HepG2 (cell line): ENCODE data around the gene FAM181A. TPM values are rescaled to one million over a fixed set of nuclear protein-coding genes. Genes with fewer than 3 reads are reported as not detected.

Experiments
- CHCHD3 ChIP-seq: sonication (generic); formaldehyde crosslinking; IDR thresholded peaks from 2 replicates; pipeline ENCODE4 v1.8.0; 2022; ENCODE audit warnings: mild to moderate bottlenecking, missing genetic modification reagents, moderate library complexity
- DMTF1 ChIP-seq: sonication (generic); formaldehyde crosslinking; IDR thresholded peaks from 2 replicates; pipeline ENCODE4 v1.4.0; 2020; ENCODE audit warnings: mild to moderate bottlenecking, missing genetic modification reagents
- FOXP4 ChIP-seq: sonication (generic); formaldehyde crosslinking; IDR thresholded peaks from 2 replicates; pipeline ENCODE4 v1.4.0; 2020; ENCODE audit warnings: missing genetic modification reagents
- GABPA ChIP-seq, 2 experiments: IDR thresholded peaks; 2 replicates each; pipeline ENCODE4 v1.6.1; 2011 to 2016; ENCODE audit warnings: low read depth in 2 of 2, low read length in 1 of 2, missing biosample characterization in 1 of 2, missing genetic modification characterization in 1 of 2
- GPBP1L1 ChIP-seq: sonication (generic); formaldehyde crosslinking; IDR thresholded peaks from 2 replicates; pipeline ENCODE4 v1.5.0; 2020; ENCODE audit warnings: mild to moderate bottlenecking, missing genetic modification reagents
- HMG20B ChIP-seq: conservative IDR thresholded peaks from 2 replicates; pipeline ENCODE4 v1.6.1; 2016; ENCODE audit warnings: missing genetic modification reagents, missing compliant biosample characterization
- HMGXB4 ChIP-seq, 2 experiments: sonication (generic) in 1 of 2; formaldehyde crosslinking in 1 of 2; IDR thresholded peaks; 2 replicates each; pipeline versions ENCODE4 v1.4.0 to v1.6.1; 2018 to 2020; ENCODE audit warnings: missing genetic modification reagents in 2 of 2, borderline replicate concordance in 1 of 2, low read depth in 1 of 2, mild to moderate bottlenecking in 1 of 2, missing biosample characterization in 1 of 2
- NFIB ChIP-seq: sonication (generic); formaldehyde crosslinking; IDR thresholded peaks from 2 replicates; pipeline ENCODE4 v1.9.0; 2021; ENCODE audit warnings: missing genetic modification reagents, mild to moderate bottlenecking, borderline replicate concordance
- RXRA ChIP-seq: sonication (generic); formaldehyde crosslinking; IDR thresholded peaks from 2 replicates; pipeline ENCODE4 v1.5.1; 2020; ENCODE audit warnings: missing genetic modification reagents
- RXRB ChIP-seq: IDR thresholded peaks from 2 replicates; pipeline ENCODE4 v1.6.1; 2016; ENCODE audit warnings: borderline replicate concordance, missing genetic modification reagents, missing compliant biosample characterization
- ZKSCAN8 ChIP-seq: IDR thresholded peaks from 2 replicates; pipeline ENCODE4 v1.6.1; 2016; ENCODE audit warnings: borderline replicate concordance, missing genetic modification reagents, missing compliant biosample characterization
- ZNF101 ChIP-seq: sonication (generic); formaldehyde crosslinking; IDR thresholded peaks from 2 replicates; pipeline ENCODE4 v1.4.0; 2020; ENCODE audit warnings: mild to moderate bottlenecking, low read depth, missing genetic modification reagents, borderline replicate concordance
- ZNF138 ChIP-seq: sonication (generic); formaldehyde crosslinking; IDR thresholded peaks from 2 replicates; pipeline ENCODE4 v1.5.0; 2020; ENCODE audit warnings: mild to moderate bottlenecking, low read depth, missing genetic modification reagents
- ZNF18 ChIP-seq: sonication (generic); formaldehyde crosslinking; IDR thresholded peaks from 2 replicates; pipeline ENCODE4 v1.8.0; 2022; ENCODE audit warnings: mild to moderate bottlenecking, missing genetic modification reagents; ENCODE audit not compliant: insufficient replicate concordance
- ZNF263 ChIP-seq: sonication (generic); formaldehyde crosslinking; IDR thresholded peaks from 2 replicates; pipeline ENCODE4 v1.4.0; 2020; ENCODE audit warnings: missing genetic modification reagents
- ZNF7 ChIP-seq: IDR thresholded peaks from 2 replicates; pipeline ENCODE4 v1.6.1; 2016; ENCODE audit warnings: missing biosample characterization, missing genetic modification reagents
- ZNF784 ChIP-seq: sonication (generic); formaldehyde crosslinking; IDR thresholded peaks from 2 replicates; pipeline ENCODE4 v1.5.1; 2020; ENCODE audit warnings: missing genetic modification reagents, mild to moderate bottlenecking, borderline replicate concordance
- ZNF790 ChIP-seq: sonication (generic); formaldehyde crosslinking; IDR thresholded peaks from 2 replicates; pipeline ENCODE4 v1.8.0; 2022; ENCODE audit warnings: missing genetic modification reagents, mild to moderate bottlenecking, borderline replicate concordance
- polyA plus RNA-seq, 8 experiments: library from polyadenylated mRNA; depleted of rRNA in 3 of 8; stranded (reverse) in 7 of 8; unstranded in 1 of 8; fragments of >200 nt; fragmentation: Illumina TruSeq in 4 of 8; extraction: Trizol in 4 of 8; gene quantifications; 2 replicates each; pipeline versions ENCODE4 v1.2.1 to v1.2.3, GENCODE V29; 2011 to 2016; ENCODE audit warnings: low read depth in 4 of 8, missing spikeins in 1 of 8, mixed read lengths in 1 of 8; ENCODE audit not compliant: insufficient read depth in 1 of 8
- total RNA-seq, 5 experiments: library from RNA; depleted of rRNA; stranded (reverse); fragments of >200 nt; fragmentation: Illumina TruSeq; extraction: Trizol; gene quantifications; 2 replicates each; pipeline ENCODE4 v1.2.3, GENCODE V29; 2016; ENCODE audit warnings: low read depth in 1 of 5

FAM181A gene
- total and polyA plus RNA-seq, 2 of the 13 experiments (the other 11 are each of a cell fraction or from before 2014, with no cell fraction given) = 1.1 to 1.5 TPM

GRCh38 chr14:93902619-93903307 is 24.4 kb upstream of the FAM181A start (continued):
- TF ChIP-seq RXRB (CRISPR knock-in tag) = peak; percentile 60; the same call in 1 of the 2 replicates
- no peak for TF ChIP-seq ZNF138 (CRISPR knock-in tag)
- TF ChIP-seq HMGXB4 (CRISPR knock-in tag; IDR thresholded peaks at IDR 0.05; ENCODE audit: borderline replicate concordance in 1 of 2, low read depth in 1 of 2) = no peak; a peak in 1 of 4 replicates
- TF ChIP-seq ZKSCAN8 (CRISPR knock-in tag) = no peak
- no peak for TF ChIP-seq ZNF784 (CRISPR knock-in tag)
- TF ChIP-seq ZNF263 (CRISPR knock-in tag) = no peak
- no peak for TF ChIP-seq GABPA (IDR thresholded peaks at IDR 0.05; ENCODE audit: low read depth, low read length)
- no peak for TF ChIP-seq GABPA (CRISPR knock-in tag; IDR thresholded peaks at IDR 0.05; ENCODE audit: low read depth)
- TF ChIP-seq HMG20B (CRISPR knock-in tag) = peak; percentile 84; the same call in 1 of the 2 replicates
- no peak for TF ChIP-seq NFIB (CRISPR knock-in tag)
- no peak for TF ChIP-seq DMTF1 (CRISPR knock-in tag)
- peak; percentile 67 for TF ChIP-seq FOXP4 (CRISPR knock-in tag)
- no peak for TF ChIP-seq ZNF790
- no peak for TF ChIP-seq ZNF18 (CRISPR knock-in tag)
- no peak for TF ChIP-seq ZNF101 (CRISPR knock-in tag)
- TF ChIP-seq GPBP1L1 = no peak
- TF ChIP-seq RXRA (CRISPR knock-in tag) = peak; percentile 72; the same call in 1 of the 2 replicates
- TF ChIP-seq CHCHD3 (CRISPR knock-in tag) = no peak
- peak; percentile 29; the same call in 1 of the 2 replicates for TF ChIP-seq ZNF7 (CRISPR knock-in tag)
